Uterus (tissue), 2 donors: ENCODE results near the gene EBP.

Experiments used
- POLR2A ChIP-seq, 2 donors: fragments of 450-650 bp; IDR thresholded peaks; one replicate each; pipeline ENCODE4 v1.6.1; 2016; ENCODE audit warnings: antibody characterized with exemption in 2 of 2, mild to moderate bottlenecking in 1 of 2, moderate library complexity in 1 of 2
- TF ChIP-seq, protein P1 (sequence below), 4 experiments: fragments of 200-600 bp in 2 of 4; fragments of 450-650 bp in 2 of 4; sonication (generic) in 2 of 4; IDR thresholded peaks; one replicate each; pipeline ENCODE4 v1.5.1; 2016 to 2019; ENCODE audit warnings: antibody characterized with exemption in 4 of 4, mild to moderate bottlenecking in 2 of 4, moderate library complexity in 1 of 4

DNA sequence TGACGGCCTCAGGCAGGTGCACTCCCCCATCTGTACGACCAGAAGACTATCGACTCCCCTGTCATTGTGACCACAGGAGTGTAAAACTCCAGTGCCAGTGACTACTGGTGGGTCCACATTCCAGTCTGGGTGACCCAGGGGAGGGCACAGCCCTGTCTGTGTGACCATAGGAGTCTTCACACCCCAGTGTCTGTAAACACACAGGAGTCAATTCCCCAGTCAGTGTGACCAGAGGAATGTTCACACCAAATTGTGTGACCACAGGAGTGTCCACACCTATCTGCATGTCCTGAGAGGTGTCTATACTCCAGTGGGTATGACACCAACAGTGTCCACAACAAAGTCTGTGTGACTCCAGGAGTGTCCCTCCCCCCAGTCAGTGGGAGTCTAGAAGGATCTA lies 33.6 kb upstream of the EBP start:
- TF ChIP-seq POLR2A (IDR thresholded peaks at IDR 0.05), result no peak
- TF ChIP-seq, protein P1, sequence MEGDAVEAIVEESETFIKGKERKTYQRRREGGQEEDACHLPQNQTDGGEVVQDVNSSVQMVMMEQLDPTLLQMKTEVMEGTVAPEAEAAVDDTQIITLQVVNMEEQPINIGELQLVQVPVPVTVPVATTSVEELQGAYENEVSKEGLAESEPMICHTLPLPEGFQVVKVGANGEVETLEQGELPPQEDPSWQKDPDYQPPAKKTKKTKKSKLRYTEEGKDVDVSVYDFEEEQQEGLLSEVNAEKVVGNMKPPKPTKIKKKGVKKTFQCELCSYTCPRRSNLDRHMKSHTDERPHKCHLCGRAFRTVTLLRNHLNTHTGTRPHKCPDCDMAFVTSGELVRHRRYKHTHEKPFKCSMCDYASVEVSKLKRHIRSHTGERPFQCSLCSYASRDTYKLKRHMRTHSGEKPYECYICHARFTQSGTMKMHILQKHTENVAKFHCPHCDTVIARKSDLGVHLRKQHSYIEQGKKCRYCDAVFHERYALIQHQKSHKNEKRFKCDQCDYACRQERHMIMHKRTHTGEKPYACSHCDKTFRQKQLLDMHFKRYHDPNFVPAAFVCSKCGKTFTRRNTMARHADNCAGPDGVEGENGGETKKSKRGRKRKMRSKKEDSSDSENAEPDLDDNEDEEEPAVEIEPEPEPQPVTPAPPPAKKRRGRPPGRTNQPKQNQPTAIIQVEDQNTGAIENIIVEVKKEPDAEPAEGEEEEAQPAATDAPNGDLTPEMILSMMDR (IDR thresholded peaks at IDR 0.05), result no peak
